Stimulated activated CD8-positive, alpha-beta memory T cell treated with anti-CD3 and anti-CD28 coated beads, Interleukin-7, amount 100 ng/mL, for 4 hours (primary cell): Measurements from ENCODE around the gene HAPLN2.
A peak's percentile ranks its signal among the peaks of the same experiment; 100 is the strongest.
"Not testable (repeated sequence)": the region's sequence is repeated elsewhere in the genome, so short reads cannot be mapped to it uniquely, and the experiment has no call there.

Source experiments
- DNase-seq, 2 donors: peaks; one replicate each; pipeline ENCODE4 v3.0.0-alpha.2; 2020; ENCODE audit warnings: low read depth in 2 of 2

Gene HAPLN2

GRCh38 chr1:156591432-156592157 lies 27.6 kb upstream of the HAPLN2 start, which contains the start of gene NAXE:
Gene NAXE (plus strand): TSS chr1:156591776. CDS start chr1:156591805, 29 bp downstream.
- peak in 1 of 2 donors; percentile 62 for DNase-seq

- DNase-seq: no peak
Observed at GRCh38 chr1:156592158-156592909, 26.9 kb upstream of the HAPLN2 start.

GRCh38 chr1:156592910-156593660 lies 26.1 kb upstream of the HAPLN2 start:
- DNase-seq: no peak

GRCh38 chr1:156593661-156593989 lies 25.6 kb upstream of the HAPLN2 start:
- no peak for DNase-seq

GRCh38 chr1:156594190-156594589 lies 25.0 kb upstream of the HAPLN2 start:
- DNase-seq: no peak

- DNase-seq: no peak
Observed at GRCh38 chr1:156595016-156595415, 24.2 kb upstream of the HAPLN2 start.

- DNase-seq: no peak
Observed at GRCh38 chr1:156596426-156596825, 22.8 kb upstream of the HAPLN2 start.

GRCh38 chr1:156598125-156598524 lies 21.1 kb upstream of the HAPLN2 start:
- DNase-seq: no peak

GRCh38 chr1:156598731-156599432 lies 20.3 kb upstream of the HAPLN2 start:
- DNase-seq: no peak

GRCh38 chr1:156599811-156600210 lies 19.4 kb upstream of the HAPLN2 start:
- DNase-seq: no peak

GRCh38 chr1:156600733-156601121 lies 18.5 kb upstream of the HAPLN2 start:
- DNase-seq: no peak

- DNase-seq: peak; percentile 72 to 76
Observed at GRCh38 chr1:156601122-156601830, 17.9 kb upstream of the HAPLN2 start, which contains the start of gene GPATCH4. Gene GPATCH4 (minus strand): TSS chr1:156601479.

- DNase-seq: no peak
Observed at GRCh38 chr1:156601892-156602291, 17.3 kb upstream of the HAPLN2 start.

GRCh38 chr1:156602557-156602993 lies 16.6 kb upstream of the HAPLN2 start:
- no peak for DNase-seq

GRCh38 chr1:156607344-156607743 lies 11.9 kb upstream of the HAPLN2 start:
- DNase-seq: not testable (repeated sequence)

- DNase-seq: peak; percentile 33 to 43
Observed at GRCh38 chr1:156608036-156608674, 11.1 kb upstream of the HAPLN2 start.

- peak in 1 of 2 donors; percentile 41 for DNase-seq
Observed at GRCh38 chr1:156608981-156609380, 10.2 kb upstream of the HAPLN2 start.

GRCh38 chr1:156610072-156610471 lies 9.1 kb upstream of the HAPLN2 start:
- DNase-seq: not testable (repeated sequence)

- DNase-seq: no peak
Observed at GRCh38 chr1:156612666-156613065, 6.5 kb upstream of the HAPLN2 start.

GRCh38 chr1:156615946-156616345 lies 3.3 kb upstream of the HAPLN2 start:
- no peak for DNase-seq

- no peak for DNase-seq
Observed at GRCh38 chr1:156616463-156616862, 2.8 kb upstream of the HAPLN2 start.
